IMR-90 (cell line): ENCODE results near the gene DSCAML1. TPM values are rescaled to one million over a fixed set of nuclear protein-coding genes. Genes with fewer than 3 reads are reported as not detected.

Experiments used
- ATAC-seq: fragments of 200-7000 bp; cut with Tn5 transposase; 2 replicates; pipeline ENCODE4 v1.9.1; 2020; ENCODE audit warnings: low read depth, mild to moderate bottlenecking, moderate library complexity
- BruUV-seq: library from RNA; stranded (reverse); fragments of 400-500 nt; replicated peaks from 2 replicates; lab custom pipeline; 2021; lab: Mats Ljungman, UMichigan
- CTCF ChIA-PET: fragments of 300-600 bp; formaldehyde crosslinking; extraction: SDS; loops from one replicate; lab custom pipeline; 2021; ENCODE audit warnings: antibody characterized with exemption; lab: Yijun Ruan, JAX
- POLR2A ChIA-PET: fragments of 300-600 bp; sonication (Branson Sonifier 250); formaldehyde crosslinking; loops from one replicate; lab custom pipeline; 2022; ENCODE audit warnings: antibody characterized with exemption; ENCODE audit not compliant: unreplicated experiment; lab: Charles Lee
- DNase-seq: peaks from one replicate; pipeline ENCODE4 v3.0.0; 2013
- H2AFZ ChIP-seq: replicated peaks from 2 replicates; pipeline ENCODE3; 2013; ENCODE audit warnings: low read length, mild to moderate bottlenecking; ENCODE audit not compliant: poor library complexity
- H2AK5ac ChIP-seq: 2 replicates; pipeline ENCODE4 v1.6.1; 2013; ENCODE audit warnings: low read depth, low read length, inconsistent platforms
- H2AK9ac ChIP-seq: replicated peaks from 2 replicates; pipeline ENCODE3; 2013; ENCODE audit warnings: mild to moderate bottlenecking, low read depth, low read length, moderate library complexity; ENCODE audit not compliant: poor library complexity
- H2BK120ac ChIP-seq: 2 replicates; pipeline ENCODE4 v1.6.1; 2013; ENCODE audit warnings: low read depth, low read length, inconsistent platforms
- H2BK15ac ChIP-seq: 3 replicates; pipeline ENCODE4 v1.6.1; 2013; ENCODE audit warnings: low read depth, low read length, inconsistent platforms
- H2BK20ac ChIP-seq: 2 replicates; pipeline ENCODE4 v1.6.1; 2013; ENCODE audit warnings: low read depth, mild to moderate bottlenecking, inconsistent platforms, low read length, moderate library complexity
- H2BK5ac ChIP-seq: 2 replicates; pipeline ENCODE4 v1.6.1; 2013; ENCODE audit warnings: mild to moderate bottlenecking, low read depth, low read length, inconsistent platforms; ENCODE audit not compliant: poor library complexity, severe bottlenecking
- H3K14ac ChIP-seq: replicated peaks from 2 replicates; pipeline ENCODE4 v1.6.1; 2013; ENCODE audit warnings: low read depth, low read length, inconsistent platforms
- H3K18ac ChIP-seq: 2 replicates; pipeline ENCODE4 v1.6.1; 2013; ENCODE audit warnings: low read depth, low read length, control low read depth
- H3K23ac ChIP-seq: 2 replicates; pipeline ENCODE4 v1.6.1; 2013; ENCODE audit warnings: low read depth, low read length, inconsistent platforms
- H3K27ac ChIP-seq: 2 replicates; pipeline ENCODE4 v1.5.1; 2013; ENCODE audit warnings: mild to moderate bottlenecking, control low read depth, low read length; ENCODE audit not compliant: insufficient read depth
- H3K27me3 ChIP-seq: 2 replicates; pipeline ENCODE4 v1.6.1; 2013; ENCODE audit warnings: low read length; ENCODE audit not compliant: control insufficient read depth, insufficient read depth
- H3K36me3 ChIP-seq: 2 replicates; pipeline ENCODE4 v1.6.1; 2013; ENCODE audit warnings: low read length, mixed read lengths; ENCODE audit not compliant: control insufficient read depth, insufficient read depth
- H3K4ac ChIP-seq: 2 replicates; pipeline ENCODE4 v1.6.1; 2013; ENCODE audit warnings: low read depth, low read length, inconsistent platforms
- H3K4me1 ChIP-seq: 2 replicates; pipeline ENCODE4 v1.6.1; 2013; ENCODE audit warnings: low read length, mixed read lengths; ENCODE audit not compliant: control insufficient read depth, insufficient read depth
- H3K4me2 ChIP-seq: 2 replicates; pipeline ENCODE4 v1.6.1; 2013; ENCODE audit warnings: low read depth, mild to moderate bottlenecking, control low read depth, low read length, moderate library complexity
- H3K4me3 ChIP-seq: 2 replicates; pipeline ENCODE4 v1.5.1; 2013; ENCODE audit warnings: low read depth, mild to moderate bottlenecking, control low read depth, low read length, moderate library complexity; ENCODE audit not compliant: insufficient read depth
- H3K56ac ChIP-seq: 2 replicates; pipeline ENCODE4 v1.6.1; 2013; ENCODE audit warnings: low read length, inconsistent platforms; ENCODE audit not compliant: insufficient read depth; ENCODE audit errors: extremely low read depth
- H3K79me1 ChIP-seq, 2 experiments: 2 replicates each; pipeline ENCODE4 v1.6.1; 2013; ENCODE audit warnings: low read length in 2 of 2, inconsistent platforms in 1 of 2, low read depth in 1 of 2
- H3K9ac ChIP-seq: 2 replicates; pipeline ENCODE4 v1.6.1; 2013; ENCODE audit warnings: low read depth, low read length, control low read depth
- H3K9me1 ChIP-seq: 2 replicates; pipeline ENCODE4 v1.6.1; 2013; ENCODE audit warnings: low read length, inconsistent platforms; ENCODE audit not compliant: insufficient read depth
- H3K9me3 ChIP-seq: 2 replicates; pipeline ENCODE4 v1.6.1; 2013; ENCODE audit warnings: low read length; ENCODE audit not compliant: control insufficient read depth, insufficient read depth
- H4K20me1 ChIP-seq: 2 replicates; pipeline ENCODE4 v1.6.1; 2013; ENCODE audit warnings: low read length, inconsistent platforms; ENCODE audit not compliant: insufficient read depth
- H4K5ac ChIP-seq: 2 replicates; pipeline ENCODE4 v1.6.1; 2013; ENCODE audit warnings: mild to moderate bottlenecking, low read depth, low read length, control low read depth
- H4K8ac ChIP-seq, 2 experiments: 2 replicates each; pipeline ENCODE4 v1.6.1; 2013; ENCODE audit warnings: low read depth in 2 of 2, low read length in 2 of 2, control low read depth in 1 of 2, inconsistent platforms in 1 of 2
- H4K91ac ChIP-seq: 2 replicates; pipeline ENCODE4 v1.6.1; 2013; ENCODE audit warnings: low read depth, low read length, inconsistent platforms; ENCODE audit not compliant: insufficient read depth
- CEBPB ChIP-seq: IDR thresholded peaks from 2 replicates; pipeline ENCODE4 v1.6.1; 2012; ENCODE audit warnings: low read depth, low read length, improper control_type of control experiment
- NFE2L2 ChIP-seq: fragments of 150-350 bp; IDR thresholded peaks from 2 replicates; pipeline ENCODE4 v1.6.1; 2016; ENCODE audit warnings: low read depth, mild to moderate bottlenecking, low read length
- USF2 ChIP-seq: fragments of 150-350 bp; IDR thresholded peaks from 2 replicates; pipeline ENCODE4 v1.6.1; 2017; ENCODE audit warnings: mild to moderate bottlenecking, antibody characterized with exemption, low read length, low read depth
- WGBS, 2 experiments: methylation state at CpG; one replicate each; pipeline versions ENCODE4 v1.1.5 to v1.1.7; 2013; ENCODE audit warnings: missing lambda C conversion rate in 2 of 2; ENCODE audit not compliant: insufficient read length in 1 of 2; ENCODE audit errors: extremely low coverage in 2 of 2; 5-methylcytosine and 5-hydroxymethylcytosine counted together
- dilution Hi-C: fragments of 300-500 bp; cut with HindIII; formaldehyde crosslinking; loops from one replicate; pipeline ENCODE4 v1.14.3; 2018; ENCODE audit warnings: low sequenced_read_pairs; ENCODE audit not compliant: unreplicated experiment
- in situ Hi-C: fragments of 300-500 bp; cut with MboI; formaldehyde crosslinking; loops from 3 replicates; pipeline ENCODE4 v1.14.3; 2019; ENCODE audit warnings: low sequenced_read_pairs, inconsistent platforms, mixed read lengths
- intact Hi-C: fragments of 100-400 bp; cut with micrococcal nuclease; formaldehyde crosslinking; loops from 2 replicates; pipeline ENCODE4 v1.10.0; 2022
- polyA plus RNA-seq, 3 experiments: library from polyadenylated mRNA; depleted of rRNA; stranded (reverse); fragments of >200 nt; gene quantifications; 2 replicates each; pipeline ENCODE4 v1.2.3, GENCODE V29; 2012; ENCODE audit warnings: low replicate concordance in 1 of 3
- total RNA-seq: library from RNA; depleted of rRNA; stranded (reverse); fragments of >200 nt; gene quantifications from 2 replicates; pipeline ENCODE4 v1.2.3, GENCODE V29; 2012

The DSCAML1 gene
- total and polyA plus RNA-seq, 2 of the 4 experiments (the other 2 are of a cell fraction), result not detected

DNA sequence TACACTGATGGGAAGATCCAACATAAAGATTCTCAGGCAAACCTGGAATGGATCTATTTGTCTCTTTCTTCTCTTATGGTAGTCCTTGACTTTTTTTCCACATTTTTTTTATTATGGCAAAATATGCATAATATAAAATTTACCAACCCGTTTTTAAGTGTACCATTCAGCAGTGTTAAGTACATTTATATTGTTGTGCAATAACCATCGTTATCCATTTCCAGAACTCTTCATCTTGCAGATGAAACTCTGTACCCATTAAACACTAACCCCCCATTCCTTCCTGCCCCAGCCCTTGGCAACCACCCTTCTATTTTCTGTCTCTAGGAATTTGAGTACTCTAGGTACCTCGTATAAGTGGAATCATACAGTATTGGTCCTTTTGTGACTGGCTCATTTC, 99.7 kb downstream of the DSCAML1 start:
- dilution Hi-C loops (no loop called here), in situ Hi-C loops (no loop called here), intact Hi-C loops (no loop called here)
- no peak overlapping the region for H4K8ac ChIP-seq
- H3K14ac ChIP-seq, result no peak overlapping the region
- no TSS peak for BruUV-seq
- DNase-seq (no peak), ATAC-seq (no peak)
- no peaks in the 10 kb centered on the region for H3K79me1 ChIP-seq
- no peak overlapping the region for H2AFZ ChIP-seq
- H3K23ac ChIP-seq, result no peak overlapping the region
- H2AK5ac ChIP-seq, result no peak overlapping the region
- H3K4me3 ChIP-seq, result no peak overlapping the region
- no CpG with 5 or more reads among the region's 3 CpGs for WGBS, 2 experiments
- H3K18ac ChIP-seq, result no peak overlapping the region
- H3K4me2 ChIP-seq, result no peak overlapping the region
- H3K27ac ChIP-seq, result no peak overlapping the region
- no peak overlapping the region for H2BK120ac ChIP-seq
- CTCF ChIA-PET, result no interaction called here
- no peak overlapping the region for H3K9ac ChIP-seq
- H3K9me3 ChIP-seq, result no peaks in the 10 kb centered on the region
- H4K91ac ChIP-seq, result no peak overlapping the region
- no peaks in the 10 kb centered on the region for H3K36me3 ChIP-seq
- H4K5ac ChIP-seq, result no peak overlapping the region
- peaks cover 15% of the 10 kb centered on the region for H3K27me3 ChIP-seq
- no peak for TF ChIP-seq USF2
- peak; percentile 57; the same call in 1 of the 2 replicates for TF ChIP-seq CEBPB
- TF ChIP-seq NFE2L2, result no peak
- H2BK5ac ChIP-seq, result no peak overlapping the region
- H2BK15ac ChIP-seq, result no peak overlapping the region
- POLR2A ChIA-PET, result no interaction called here
- H3K9me1 ChIP-seq, result no peaks in the 10 kb centered on the region
- H2AK9ac ChIP-seq, result no peak overlapping the region
- no peak overlapping the region for H3K56ac ChIP-seq
- no peaks in the 10 kb centered on the region for H4K20me1 ChIP-seq
- no peak overlapping the region for H3K4ac ChIP-seq
- no peaks in the 10 kb centered on the region for H3K4me1 ChIP-seq
- no peak overlapping the region for H2BK20ac ChIP-seq
